BE2C (cell line): ENCODE measurements around the gene PIP5KL1.

Experiments used
- DNase-seq: peaks from one replicate; pipeline ENCODE4 v3.0.0-alpha.2; 2020
- H3K27me3 ChIP-seq: fragments of 250-450 bp; sonication (Bioruptor Pico); 2 replicates; pipeline ENCODE4 v1.5.1; 2020; ENCODE audit warnings: mild to moderate bottlenecking
- H3K36me3 ChIP-seq: fragments of 250-450 bp; sonication (Bioruptor Pico); 2 replicates; pipeline ENCODE4 v1.5.1; 2020; ENCODE audit warnings: mild to moderate bottlenecking
- H3K4me1 ChIP-seq: fragments of 250-450 bp; sonication (Bioruptor Pico); 2 replicates; pipeline ENCODE4 v1.5.1; 2020
- H3K4me3 ChIP-seq: 2 replicates; pipeline ENCODE4 v1.5.1; 2011; ENCODE audit warnings: low read depth, low read length
- H3K9me3 ChIP-seq: fragments of 250-450 bp; sonication (Bioruptor Pico); 2 replicates; pipeline ENCODE4 v1.5.1; 2020
- CTCF ChIP-seq: IDR thresholded peaks from 2 replicates; pipeline ENCODE4 v1.5.1; 2012; ENCODE audit warnings: mild to moderate bottlenecking, low read depth, low read length

Gene PIP5KL1

GRCh38 chr9:127945338-127945737 lies 14.8 kb upstream of the PIP5KL1 start:
- H3K36me3 ChIP-seq: peaks cover 22% of the 10 kb centered on the region
- TF ChIP-seq CTCF: no peak
- peaks cover 17% of the 10 kb centered on the region for H3K4me1 ChIP-seq
- no peaks in the 10 kb centered on the region for H3K27me3 ChIP-seq
- DNase-seq: no peak
- H3K4me3 ChIP-seq: no peak overlapping the region
- H3K9me3 ChIP-seq: no peaks in the 10 kb centered on the region

GRCh38 chr9:127944586-127945218 lies 14.1 kb upstream of the PIP5KL1 start:
- no peak for TF ChIP-seq CTCF
- no peak for DNase-seq
- Histone ChIP-seq H3K27me3 (no peaks in the 10 kb centered on the region), H3K9me3 (no peaks in the 10 kb centered on the region), H3K4me3 (no peak overlapping the region), H3K4me1 (peaks cover 12% of the 10 kb centered on the region), H3K36me3 (peaks cover 22% of the 10 kb centered on the region)

GRCh38 chr9:127943731-127944144 lies 13.2 kb upstream of the PIP5KL1 start:
- Histone ChIP-seq H3K9me3 (no peaks in the 10 kb centered on the region), H3K4me3 (no peak overlapping the region), H3K36me3 (peaks cover 22% of the 10 kb centered on the region), H3K4me1 (peaks cover 11% of the 10 kb centered on the region), H3K27me3 (no peaks in the 10 kb centered on the region)
- peak; percentile 96 for DNase-seq
- TF ChIP-seq CTCF: peak; percentile 94

- TF ChIP-seq CTCF: no peak
- Histone ChIP-seq H3K36me3 (peaks cover 22% of the 10 kb centered on the region), H3K4me3 (no peak overlapping the region), H3K4me1 (peaks cover 11% of the 10 kb centered on the region), H3K27me3 (no peaks in the 10 kb centered on the region), H3K9me3 (no peaks in the 10 kb centered on the region)
- DNase-seq: no peak
Measured at GRCh38 chr9:127943011-127943662, 12.6 kb upstream of the PIP5KL1 start.

- H3K9me3 ChIP-seq: no peaks in the 10 kb centered on the region
- no peak overlapping the region for H3K4me3 ChIP-seq
- peak; percentile 80 for DNase-seq
- H3K36me3 ChIP-seq: peaks cover 22% of the 10 kb centered on the region
- peaks cover 11% of the 10 kb centered on the region for H3K4me1 ChIP-seq
- peak; percentile 88 for TF ChIP-seq CTCF
- no peaks in the 10 kb centered on the region for H3K27me3 ChIP-seq
Measured at GRCh38 chr9:127942216-127943010, 11.8 kb upstream of the PIP5KL1 start.

GRCh38 chr9:127941961-127942215 lies 11.3 kb upstream of the PIP5KL1 start:
- Histone ChIP-seq H3K4me1 (peaks cover 11% of the 10 kb centered on the region), H3K4me3 (no peak overlapping the region), H3K36me3 (peaks cover 22% of the 10 kb centered on the region), H3K27me3 (no peaks in the 10 kb centered on the region), H3K9me3 (no peaks in the 10 kb centered on the region)
- no peak for TF ChIP-seq CTCF
- no peak for DNase-seq
